Choroid plexus epithelial cell (primary cell): ENCODE measurements around the gene HDGF.

ENCODE experiments used
- DNase-seq: peaks from one replicate; pipeline ENCODE4 v3.0.0-alpha.2; 2010; ENCODE audit warnings: low read depth
- H3K4me3 ChIP-seq: 2 replicates; pipeline ENCODE4 v1.5.1; 2011; ENCODE audit warnings: low read depth, mild to moderate bottlenecking, control low read depth, low read length, moderate library complexity
- TF ChIP-seq, protein P1 (sequence below): conservative IDR thresholded peaks from 2 replicates; pipeline ENCODE4 v1.5.1; 2011; ENCODE audit warnings: low read depth, mild to moderate bottlenecking, control low read depth, inconsistent platforms, low read length, moderate library complexity

The HDGF gene

DNA sequence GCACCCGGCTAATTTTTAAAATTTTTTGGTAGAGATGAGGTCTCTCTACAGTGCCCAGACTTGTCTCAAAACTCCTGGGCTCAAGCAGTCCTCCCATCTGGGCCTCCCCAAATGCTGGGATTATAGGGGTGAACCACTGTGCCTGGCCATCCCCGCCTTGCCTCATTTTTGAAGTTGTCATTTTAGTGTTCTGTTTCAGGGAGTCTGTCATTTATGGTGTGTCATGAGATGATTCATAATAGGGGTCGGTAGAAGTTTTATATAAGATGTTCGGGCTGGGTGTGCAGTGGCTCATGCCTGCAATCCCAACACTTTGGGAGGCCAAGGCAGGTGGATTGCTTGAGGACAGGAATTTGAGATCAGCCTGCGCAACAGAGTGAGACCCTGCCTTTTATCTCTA is 24.3 kb upstream of the HDGF start:
- H3K4me3 ChIP-seq: no peak overlapping the region
- TF ChIP-seq, protein P1, sequence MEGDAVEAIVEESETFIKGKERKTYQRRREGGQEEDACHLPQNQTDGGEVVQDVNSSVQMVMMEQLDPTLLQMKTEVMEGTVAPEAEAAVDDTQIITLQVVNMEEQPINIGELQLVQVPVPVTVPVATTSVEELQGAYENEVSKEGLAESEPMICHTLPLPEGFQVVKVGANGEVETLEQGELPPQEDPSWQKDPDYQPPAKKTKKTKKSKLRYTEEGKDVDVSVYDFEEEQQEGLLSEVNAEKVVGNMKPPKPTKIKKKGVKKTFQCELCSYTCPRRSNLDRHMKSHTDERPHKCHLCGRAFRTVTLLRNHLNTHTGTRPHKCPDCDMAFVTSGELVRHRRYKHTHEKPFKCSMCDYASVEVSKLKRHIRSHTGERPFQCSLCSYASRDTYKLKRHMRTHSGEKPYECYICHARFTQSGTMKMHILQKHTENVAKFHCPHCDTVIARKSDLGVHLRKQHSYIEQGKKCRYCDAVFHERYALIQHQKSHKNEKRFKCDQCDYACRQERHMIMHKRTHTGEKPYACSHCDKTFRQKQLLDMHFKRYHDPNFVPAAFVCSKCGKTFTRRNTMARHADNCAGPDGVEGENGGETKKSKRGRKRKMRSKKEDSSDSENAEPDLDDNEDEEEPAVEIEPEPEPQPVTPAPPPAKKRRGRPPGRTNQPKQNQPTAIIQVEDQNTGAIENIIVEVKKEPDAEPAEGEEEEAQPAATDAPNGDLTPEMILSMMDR: no peak
- no peak for DNase-seq

DNA sequence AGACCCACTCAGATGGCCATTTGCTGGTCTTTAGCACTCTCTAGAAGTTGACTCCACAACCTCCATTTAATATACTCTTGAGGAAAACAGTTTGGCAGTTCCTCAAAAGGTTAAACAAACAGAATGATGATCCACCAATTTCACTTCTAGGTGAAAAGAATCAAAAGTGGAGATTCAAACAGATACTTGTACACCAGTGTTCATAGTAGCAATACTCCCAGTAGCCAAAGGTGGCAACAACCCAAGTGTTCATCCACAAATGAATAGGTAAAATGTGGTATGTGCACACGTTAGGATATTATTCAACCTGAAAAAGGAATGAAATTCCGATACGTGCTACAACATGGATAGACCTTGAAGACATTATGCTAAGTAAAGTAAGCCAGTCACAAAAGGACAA is 22.1 kb upstream of the HDGF start:
- DNase-seq: no peak
- no peak overlapping the region for H3K4me3 ChIP-seq
- TF ChIP-seq, protein P1: peak; percentile 21

DNA sequence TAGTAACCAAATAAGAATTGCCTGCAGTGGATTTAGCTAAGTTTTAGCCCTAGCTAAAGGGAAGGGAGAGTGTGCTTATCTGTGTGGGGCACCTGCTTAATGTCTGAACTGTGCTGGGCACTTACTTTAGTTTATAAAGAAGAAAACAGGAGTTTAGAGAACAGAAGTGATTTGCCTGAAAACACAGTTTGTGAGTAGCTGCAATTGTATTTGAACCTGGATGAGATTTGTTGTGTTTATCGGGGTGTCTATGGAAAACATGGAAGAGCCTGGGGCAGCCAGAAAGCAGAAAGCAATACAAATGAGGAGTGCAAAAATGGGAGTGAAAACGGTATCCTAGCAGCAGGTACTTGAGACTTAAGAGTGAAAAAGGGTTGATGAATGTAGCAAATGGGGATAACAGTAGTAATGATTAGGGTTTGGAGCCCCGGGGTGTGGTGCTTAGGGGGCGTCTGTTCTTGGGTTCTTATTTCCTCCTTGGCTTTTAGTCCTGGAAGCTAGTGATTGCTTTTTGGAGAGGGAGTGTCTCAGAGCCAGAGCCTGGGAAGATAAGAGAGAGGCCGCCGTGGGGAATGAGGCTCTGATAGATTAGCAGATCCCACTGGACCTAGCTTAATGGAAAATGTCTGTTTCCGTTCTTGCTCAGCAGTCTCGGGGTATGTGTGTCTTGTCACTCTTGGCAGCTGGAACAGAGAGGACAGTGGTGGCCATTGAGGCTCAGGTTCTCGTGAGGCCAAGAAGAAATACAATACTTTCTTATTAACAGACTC is 21.4 kb upstream of the HDGF start:
- no peak overlapping the region for H3K4me3 ChIP-seq
- TF ChIP-seq, protein P1: no peak
- DNase-seq: no peak

DNA sequence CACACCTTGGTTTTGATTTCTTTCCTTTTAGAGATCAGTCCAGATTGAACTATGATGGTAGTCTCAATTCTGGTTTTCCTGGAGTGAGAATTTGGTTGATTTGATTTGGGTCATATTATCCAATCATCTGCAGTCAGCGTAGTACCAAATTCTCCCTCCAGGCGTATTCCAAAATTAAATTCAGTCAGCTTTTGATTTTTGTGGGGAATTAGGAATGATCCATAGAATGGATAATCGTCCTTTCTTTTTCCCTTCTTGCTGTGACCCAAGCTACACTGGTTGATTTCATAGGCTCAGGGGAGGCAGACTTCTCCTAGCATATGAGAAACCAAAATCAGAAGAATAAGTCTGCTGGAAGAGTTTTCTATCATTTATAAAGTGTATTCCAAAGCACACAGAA is 20.7 kb upstream of the HDGF start:
- TF ChIP-seq, protein P1: no peak
- DNase-seq: no peak
- no peak overlapping the region for H3K4me3 ChIP-seq

DNA sequence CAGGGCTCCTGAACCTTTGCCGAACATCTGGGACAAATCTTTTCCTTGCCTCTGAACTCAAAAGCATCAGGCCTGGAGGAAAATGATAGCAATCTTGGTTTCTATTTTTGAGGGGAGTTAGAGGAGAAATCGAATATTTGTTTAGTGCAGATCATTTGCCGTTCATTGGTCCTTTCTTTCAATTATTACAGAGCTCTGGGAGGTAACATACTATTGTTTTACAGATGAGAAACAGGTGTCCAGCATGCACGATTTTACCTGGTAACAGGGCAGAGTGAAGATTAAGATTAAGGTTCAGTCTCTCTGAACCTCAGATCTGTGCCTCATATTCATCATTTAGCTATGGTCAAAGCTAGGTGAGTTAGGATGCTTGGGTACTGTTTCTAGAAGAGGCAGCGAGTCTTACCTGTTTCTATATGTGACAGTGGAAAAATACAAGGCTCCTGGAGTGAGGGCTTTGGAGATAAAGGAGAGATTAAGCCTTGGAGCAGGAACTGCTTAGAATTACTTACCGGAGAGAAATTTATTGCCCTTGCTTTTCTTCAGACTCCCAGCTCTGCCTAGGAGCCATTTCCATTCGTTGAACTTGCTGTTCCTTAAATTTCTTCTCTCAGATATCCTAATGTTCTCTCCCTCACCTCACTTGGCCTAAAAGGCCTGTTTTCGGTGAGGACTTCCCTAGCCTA is 17.3 kb upstream of the HDGF start:
- DNase-seq: no peak
- peak overlapping the region; percentile 96 for H3K4me3 ChIP-seq
- TF ChIP-seq, protein P1: no peak

DNA sequence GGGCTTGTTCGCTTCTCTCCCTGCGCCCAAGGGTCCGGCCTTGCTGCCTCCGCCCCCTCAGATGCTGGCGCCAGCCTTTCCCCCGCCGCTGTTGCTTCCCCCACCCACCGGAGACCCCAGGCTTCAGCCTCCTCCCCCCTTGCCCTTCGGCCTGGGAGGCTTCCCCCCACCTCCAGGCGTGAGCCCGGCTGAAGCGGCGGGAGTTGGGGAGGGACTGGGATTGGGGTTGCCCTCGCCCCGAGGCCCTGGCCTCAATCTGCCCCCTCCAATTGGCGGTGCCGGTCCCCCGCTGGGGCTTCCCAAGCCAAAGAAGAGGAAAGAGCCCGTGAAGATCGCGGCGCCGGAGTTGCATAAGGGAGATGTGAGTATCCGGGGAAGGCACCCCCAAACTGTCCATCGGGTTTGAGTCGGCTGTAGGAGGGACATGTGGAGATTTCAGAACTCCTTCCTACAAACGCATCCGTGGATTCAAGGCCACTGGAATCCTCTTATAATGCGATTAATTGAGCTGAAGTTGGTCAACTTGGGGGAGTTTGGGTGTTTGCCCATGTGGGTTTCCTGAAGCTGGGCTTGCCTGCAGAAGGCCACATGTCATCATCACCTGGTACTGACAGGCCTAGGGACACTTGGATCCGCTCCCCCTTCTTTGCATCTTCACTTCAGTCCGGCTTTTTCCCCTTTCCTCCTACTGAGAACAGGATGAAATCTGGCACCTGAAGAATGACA is 16.6 kb upstream of the HDGF start:
- peak overlapping the region; percentile 96 for H3K4me3 ChIP-seq
- peak; percentile 31 for DNase-seq
- TF ChIP-seq, protein P1: no peak
